Measurements from ENCODE around the gene ZNF862.
"Not testable (repeated sequence)": the region's sequence is repeated elsewhere in the genome, so short reads cannot be mapped to it uniquely, and the experiment has no call there.

Gene ZNF862

DNA sequence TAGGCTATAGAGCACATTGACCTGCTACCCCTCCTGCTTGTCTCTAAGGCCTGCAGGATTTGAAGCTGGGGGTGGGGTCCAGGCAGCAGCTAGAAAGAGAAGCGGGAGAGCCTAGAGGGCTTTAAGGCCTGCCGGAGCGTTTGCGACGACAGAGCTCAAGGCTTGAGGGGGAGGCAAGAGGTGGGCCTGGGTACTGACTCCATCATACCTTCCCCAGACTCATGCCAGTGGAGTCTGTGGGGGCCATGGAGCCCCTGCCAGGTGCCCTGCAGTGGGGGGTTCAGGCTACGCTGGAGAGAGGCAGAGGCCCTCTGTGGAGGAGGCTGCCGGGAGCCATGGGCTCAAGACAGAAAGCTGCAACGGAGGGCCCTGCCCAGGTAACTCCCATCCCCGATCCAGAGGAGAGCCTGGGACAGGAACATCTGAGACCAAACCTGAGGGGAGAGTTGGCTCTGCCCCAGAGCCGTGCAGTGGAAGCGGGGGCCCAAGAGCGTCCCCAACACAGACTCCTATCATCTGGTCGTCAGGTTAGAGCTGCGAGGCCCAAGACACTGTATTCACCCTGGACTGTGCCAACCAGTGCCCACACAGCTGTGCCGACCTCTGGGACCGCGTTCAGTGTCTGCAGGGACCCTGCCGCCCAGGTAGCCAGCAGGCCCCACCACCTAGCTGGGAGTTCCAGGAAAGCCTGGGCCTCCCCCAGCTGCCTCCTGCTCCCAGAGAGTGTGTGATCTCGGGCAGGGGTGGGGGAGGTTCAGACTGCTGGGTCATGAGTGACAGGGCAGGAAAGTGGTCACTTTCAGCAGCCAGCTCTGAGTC is 13.2 kb upstream of the ZNF862 start:
- no peak for DNase-seq (ENCODE audit: low read depth in 1 of 2, low spot score in 1 of 2)

DNA sequence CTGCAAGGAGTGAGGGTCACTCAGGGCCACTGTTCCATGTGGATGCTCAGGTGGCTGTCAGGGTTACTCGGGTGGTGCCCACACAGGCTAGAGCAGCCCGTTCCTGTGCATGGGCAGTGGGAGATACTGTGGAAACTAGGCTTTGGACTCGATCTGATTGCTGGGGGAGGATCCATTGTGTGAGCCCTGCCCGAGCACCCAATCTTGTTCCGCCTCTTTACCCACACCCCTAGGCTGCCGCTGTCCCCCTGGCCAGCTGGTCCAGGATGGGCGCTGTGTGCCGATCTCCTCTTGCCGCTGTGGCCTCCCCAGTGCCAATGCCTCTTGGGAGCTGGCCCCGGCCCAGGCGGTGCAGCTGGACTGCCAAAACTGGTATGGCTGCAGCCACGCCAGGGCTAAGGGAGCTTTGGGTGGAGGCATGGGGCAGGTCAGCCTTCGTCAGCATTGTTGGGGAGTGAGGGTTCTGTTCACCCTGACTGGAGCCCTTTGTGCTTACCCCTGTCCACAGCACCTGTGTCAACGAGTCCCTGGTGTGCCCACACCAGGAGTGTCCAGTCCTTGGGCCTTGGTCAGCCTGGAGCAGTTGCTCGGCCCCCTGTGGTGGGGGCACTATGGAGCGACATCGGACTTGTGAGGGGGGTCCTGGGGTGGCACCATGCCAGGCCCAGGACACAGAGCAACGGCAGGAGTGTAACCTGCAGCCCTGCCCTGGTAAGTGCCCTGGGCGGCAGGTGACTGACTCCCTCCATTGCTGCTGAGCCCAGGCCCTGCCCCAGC is 12.4 kb upstream of the ZNF862 start:
- no peak for DNase-seq (ENCODE audit: low read depth in 1 of 2, low spot score in 1 of 2)

DNA sequence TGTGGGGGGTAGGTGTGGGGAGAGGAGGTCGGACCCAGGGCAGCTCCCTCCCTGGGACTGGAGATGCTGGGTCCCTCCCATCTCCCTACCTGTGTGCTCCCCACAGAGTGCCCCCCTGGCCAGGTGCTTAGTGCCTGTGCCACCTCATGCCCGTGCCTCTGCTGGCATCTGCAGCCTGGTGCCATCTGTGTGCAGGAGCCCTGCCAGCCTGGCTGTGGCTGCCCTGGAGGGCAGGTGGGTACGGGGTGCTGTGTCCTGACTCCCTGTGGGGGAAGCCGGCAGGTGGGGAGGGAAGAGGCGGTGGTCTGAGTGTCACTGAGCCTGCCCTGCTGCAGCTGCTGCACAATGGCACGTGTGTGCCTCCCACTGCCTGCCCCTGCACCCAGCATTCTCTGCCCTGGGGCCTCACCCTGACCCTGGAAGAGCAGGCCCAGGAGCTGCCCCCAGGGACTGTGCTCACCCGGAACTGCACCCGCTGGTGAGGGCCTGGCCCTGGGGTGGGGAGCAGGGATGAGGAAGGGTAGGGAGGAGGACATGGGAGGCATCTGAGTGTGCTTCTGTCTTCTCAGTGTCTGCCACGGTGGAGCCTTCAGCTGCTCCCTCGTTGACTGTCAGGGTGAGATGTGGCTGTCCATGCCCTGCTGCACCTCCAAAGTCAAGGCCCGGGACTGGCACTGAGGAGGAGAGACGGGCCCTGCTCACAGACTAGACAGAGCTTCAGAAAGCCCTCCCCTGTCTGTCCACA is 11.7 kb upstream of the ZNF862 start:
- DNase-seq (ENCODE audit: low read depth in 1 of 2, low spot score in 1 of 2): no peak

DNA sequence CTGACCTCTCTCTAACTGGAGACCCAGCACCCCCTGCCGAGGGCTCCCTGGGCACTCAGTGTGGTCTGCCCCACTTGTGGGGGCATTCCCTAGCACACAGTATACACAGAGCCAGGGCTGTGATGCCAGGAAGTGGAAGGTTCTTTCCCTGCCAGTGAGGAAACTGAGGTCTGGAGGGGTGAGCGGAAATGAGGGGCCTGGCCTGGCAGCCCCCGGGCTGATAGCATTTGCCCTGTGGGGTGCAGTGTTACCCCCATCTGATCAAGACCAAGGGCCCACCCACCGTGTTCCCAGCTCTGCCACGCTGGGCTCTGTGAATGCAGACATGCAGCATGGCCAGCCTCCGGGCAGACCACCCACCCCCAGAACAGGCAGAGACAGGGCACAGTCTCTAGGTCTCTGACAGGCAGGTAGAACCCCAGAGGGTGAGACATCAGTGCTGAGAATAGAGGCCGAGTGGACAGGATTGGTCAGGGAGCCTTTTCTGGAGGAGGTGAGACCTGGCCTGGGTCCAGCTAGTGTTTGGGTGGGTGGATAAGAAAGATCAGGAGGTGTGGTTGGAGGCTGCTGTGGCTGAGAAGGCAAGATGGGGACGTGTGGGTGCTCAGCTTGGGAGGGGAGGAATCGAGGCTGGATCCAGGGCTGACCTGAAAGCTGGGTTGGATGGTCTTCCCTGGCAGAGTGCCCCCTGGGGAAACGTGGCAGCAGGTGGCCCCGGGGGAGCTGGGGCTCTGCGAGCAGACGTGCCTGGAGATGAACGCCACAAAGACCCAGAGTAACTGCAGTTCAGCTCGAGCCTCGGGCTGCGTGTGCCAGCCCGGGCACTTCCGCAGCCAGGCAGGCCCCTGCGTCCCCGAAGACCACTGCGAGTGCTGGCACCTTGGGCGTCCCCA is 10.8 kb upstream of the ZNF862 start:
- no peak for DNase-seq (ENCODE audit: low read depth in 1 of 2, low spot score in 1 of 2)

DNA sequence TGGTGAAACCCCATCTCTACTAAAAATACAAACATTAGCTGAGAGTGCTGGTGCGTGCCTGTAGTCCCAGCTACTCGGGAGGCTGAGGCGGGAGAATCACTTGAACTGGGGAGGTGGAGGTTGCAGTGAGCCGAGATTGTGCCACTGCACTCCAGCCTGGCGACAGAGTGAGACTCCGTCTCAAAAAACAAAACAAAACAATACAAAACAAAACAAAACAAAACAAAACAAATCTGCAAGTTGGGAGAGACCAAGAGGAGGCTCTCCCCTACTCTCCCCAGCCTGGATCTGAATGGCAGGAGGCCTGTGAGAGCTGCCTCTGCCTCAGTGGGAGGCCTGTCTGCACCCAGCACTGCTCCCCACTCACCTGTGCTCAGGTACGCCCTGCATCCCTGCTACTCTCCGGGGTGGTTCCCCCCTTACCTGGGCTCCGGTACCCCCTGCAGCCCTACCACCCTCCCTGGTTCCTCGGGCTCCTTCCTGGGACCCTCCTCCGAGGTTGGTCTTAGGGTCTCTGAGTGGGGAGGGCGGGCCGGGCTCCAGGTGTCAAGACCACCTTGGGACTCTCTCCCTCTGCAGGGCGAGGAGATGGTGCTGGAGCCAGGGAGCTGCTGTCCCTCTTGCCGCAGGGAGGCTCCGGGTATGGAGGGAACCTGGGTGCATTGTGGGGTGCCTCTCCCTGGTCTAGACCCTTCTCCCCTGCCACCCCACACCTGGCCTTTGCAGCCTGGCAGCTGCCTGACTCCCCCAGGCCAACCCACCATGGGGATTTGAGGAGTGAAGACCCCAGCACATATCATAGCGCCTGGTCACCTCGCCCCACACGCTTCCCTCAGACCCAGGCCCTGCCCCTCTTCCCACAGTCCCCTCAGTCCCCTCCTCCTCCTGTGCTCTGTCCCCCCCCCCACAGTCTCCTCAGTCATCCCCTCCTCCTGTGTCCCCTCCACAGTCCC is 9.5 kb upstream of the ZNF862 start:
- no peak for DNase-seq (ENCODE audit: low read depth in 1 of 2, low spot score in 1 of 2)

DNA sequence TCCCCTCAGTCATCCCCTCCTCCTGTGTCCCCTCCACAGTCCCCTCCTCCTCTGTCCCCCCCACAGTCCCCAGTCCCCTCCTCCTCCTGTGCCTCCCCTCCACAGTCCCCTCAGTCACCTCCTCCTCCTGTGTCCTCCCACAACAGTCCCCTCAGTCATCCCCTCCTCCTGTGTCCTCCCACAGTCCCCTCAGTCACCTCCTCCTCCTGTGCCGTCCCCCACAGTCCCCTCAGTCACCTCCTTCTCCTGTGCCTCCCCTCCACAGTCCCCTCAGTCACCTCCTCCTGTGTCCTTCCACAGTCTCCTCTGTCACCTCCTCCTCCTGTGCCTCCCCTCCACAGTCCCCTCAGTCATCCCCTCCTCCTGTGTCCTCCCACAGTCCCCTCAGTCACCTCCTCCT is 7.6 kb upstream of the ZNF862 start:
- DNase-seq (ENCODE audit: low read depth in 1 of 2, low spot score in 1 of 2): not testable (repeated sequence)

DNA sequence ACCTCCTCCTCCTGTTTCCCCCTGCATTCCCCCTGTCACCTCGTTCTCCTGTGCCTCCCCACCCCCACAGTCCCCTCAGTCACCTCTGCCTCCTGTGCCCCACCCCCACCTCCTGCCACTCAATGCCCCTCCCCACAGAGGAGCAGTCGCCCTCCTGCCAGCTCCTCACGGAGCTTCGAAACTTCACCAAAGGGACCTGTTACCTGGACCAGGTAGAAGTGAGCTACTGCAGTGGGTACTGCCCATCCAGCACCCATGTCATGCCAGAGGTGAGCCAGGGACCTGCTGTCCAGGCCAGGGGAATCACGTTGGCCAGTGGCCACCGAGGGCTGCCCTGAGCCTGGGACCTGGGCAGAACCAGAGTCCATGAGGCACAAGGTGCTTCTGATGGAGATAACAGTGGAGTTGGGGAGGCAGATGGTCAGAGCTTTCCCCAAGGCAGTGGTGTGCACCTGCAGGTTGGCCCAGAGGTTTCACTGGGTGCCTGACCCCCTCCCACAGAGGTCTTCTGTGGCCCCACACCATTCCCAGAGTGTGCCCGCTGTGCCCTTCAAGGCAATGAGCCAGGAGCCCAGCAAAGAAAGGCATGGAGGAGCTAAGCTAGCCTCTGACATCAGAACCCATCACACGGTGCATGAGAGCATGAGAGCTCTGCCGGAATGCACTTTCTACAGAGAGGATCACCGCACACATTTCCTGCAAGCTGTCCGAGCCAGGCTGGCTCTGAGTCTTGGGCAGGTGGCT is 7.0 kb upstream of the ZNF862 start:
- DNase-seq (ENCODE audit: low read depth in 1 of 2, low spot score in 1 of 2): no peak

DNA sequence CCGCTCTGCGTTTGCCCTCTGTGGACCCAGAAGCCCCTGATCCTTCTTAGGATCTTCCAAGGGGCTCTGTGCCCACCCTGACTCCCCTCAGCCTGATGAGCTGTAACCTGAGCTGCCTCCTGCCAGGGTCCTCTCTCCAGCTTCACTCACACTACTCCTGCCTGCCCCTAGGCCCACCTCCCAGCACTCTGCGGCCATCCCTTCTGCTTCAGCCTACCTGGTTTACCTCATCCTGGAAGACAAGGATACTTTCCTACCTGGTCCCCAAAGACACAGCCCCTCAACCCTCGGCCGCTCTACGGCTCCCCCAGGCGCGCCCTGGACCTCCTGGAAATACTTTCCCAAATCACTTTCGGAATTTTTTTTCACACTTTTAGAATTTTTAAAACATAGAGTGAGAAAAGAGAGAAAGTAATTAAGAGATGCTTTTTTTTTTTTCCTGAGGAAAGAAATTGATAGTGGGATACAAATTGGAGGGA is 6.4 kb upstream of the ZNF862 start:
- DNase-seq (ENCODE audit: low read depth in 1 of 2, low spot score in 1 of 2): no peak

DNA sequence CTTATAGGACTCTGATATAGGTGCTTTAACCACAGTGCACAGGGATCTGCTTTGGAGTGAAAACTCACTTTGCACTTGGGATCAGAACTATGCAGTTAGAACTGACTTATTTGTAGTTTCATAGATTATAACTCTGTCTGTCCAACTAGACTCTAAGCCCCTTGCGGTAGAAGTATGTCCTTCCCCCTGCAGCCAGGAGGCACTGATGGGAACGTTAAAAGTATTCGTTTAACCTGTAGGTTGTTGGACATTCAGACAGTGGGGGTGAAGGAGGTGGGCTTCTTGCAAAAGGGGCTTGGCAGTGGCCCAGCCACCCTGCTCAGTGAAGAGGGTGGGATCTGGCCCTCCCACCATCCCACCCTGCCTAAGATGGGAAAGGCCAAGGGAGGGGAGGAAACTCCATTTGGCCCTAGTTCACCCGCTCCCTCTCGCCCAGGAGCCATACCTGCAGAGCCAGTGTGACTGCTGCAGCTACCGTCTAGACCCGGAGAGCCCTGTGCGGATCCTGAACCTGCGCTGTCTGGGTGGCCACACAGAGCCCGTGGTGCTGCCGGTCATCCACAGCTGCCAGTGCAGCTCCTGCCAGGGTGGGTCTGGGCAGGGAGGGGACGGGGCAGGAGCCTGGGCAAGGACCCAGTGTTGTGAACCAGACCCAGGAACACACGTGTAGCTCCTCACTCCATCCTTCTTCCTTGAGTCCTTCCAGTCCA is 5.7 kb upstream of the ZNF862 start:
- DNase-seq (ENCODE audit: low read depth in 1 of 2, low spot score in 1 of 2): no peak

DNA sequence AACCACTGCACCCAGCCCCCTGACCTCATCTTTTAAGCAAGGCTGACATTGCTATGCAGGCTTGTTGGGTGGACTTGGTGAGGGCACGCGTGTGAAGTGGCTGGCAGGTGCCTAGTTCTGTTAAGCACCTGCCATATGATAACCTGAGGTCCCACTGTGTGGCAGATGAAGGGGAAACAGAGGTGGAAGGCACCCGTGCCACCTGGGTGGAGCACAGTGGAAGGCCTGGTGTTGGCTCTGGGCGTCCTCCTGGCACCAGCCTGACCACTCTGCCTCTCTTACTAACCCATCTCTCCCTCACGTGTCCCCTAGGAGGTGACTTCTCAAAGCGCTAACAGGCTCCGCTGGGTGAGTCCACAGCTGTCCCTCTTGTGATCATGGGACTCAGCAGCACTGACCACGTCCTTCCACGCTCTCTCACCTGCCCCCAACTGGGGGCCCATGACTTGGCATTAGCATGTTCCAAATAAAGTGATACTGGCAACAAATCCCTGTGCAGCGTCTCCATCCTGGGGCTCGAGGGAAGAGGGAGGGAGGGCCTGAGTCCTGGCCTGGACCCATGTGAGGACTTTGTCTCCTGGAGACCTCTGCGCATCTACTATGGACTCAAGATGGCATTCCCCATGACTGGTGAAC is 4.6 kb upstream of the ZNF862 start:
- no peak for DNase-seq (ENCODE audit: low read depth in 1 of 2, low spot score in 1 of 2)

DNA sequence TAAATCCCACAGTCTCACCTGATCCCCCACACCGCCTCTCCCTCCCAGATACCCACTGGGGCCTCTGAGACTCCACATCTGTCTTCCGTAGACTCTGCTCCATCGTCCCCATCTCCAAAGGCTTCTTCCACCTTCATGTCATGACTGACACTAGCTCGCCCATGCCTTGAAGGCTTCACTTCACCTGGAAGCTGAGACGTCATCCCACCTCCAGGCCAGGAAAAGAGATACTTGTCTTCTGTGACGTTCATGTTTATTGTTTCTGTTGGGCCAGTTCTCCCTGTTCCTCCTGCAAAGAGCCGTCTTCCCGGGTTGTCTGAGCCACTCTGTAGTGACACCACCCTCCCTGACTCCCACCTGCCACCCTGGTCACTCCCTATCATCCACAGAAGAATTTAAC is 3.6 kb upstream of the ZNF862 start:
- no peak for DNase-seq (ENCODE audit: low read depth in 1 of 2, low spot score in 1 of 2)

DNA sequence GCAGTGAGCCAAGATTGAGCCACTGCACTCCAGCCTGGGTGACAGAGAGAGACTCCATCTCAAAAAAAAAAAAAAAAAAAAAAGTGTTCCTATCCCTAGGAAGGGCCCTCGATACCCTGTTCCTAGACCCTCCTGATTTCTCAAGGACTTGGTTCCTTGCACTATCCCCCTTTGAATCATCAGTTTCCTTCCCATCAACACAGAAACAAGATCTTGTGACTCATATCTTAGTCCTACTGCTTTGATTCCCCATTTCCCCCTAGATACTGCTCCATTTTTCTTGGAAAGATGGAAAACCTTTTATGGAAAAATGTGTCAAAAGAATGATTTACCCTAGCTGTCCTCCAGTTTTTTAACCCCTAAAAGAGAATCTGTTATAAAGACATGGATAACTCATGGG is 1.7 kb upstream of the ZNF862 start:
- DNase-seq (ENCODE audit: low read depth in 1 of 2, low spot score in 1 of 2): no peak

DNA sequence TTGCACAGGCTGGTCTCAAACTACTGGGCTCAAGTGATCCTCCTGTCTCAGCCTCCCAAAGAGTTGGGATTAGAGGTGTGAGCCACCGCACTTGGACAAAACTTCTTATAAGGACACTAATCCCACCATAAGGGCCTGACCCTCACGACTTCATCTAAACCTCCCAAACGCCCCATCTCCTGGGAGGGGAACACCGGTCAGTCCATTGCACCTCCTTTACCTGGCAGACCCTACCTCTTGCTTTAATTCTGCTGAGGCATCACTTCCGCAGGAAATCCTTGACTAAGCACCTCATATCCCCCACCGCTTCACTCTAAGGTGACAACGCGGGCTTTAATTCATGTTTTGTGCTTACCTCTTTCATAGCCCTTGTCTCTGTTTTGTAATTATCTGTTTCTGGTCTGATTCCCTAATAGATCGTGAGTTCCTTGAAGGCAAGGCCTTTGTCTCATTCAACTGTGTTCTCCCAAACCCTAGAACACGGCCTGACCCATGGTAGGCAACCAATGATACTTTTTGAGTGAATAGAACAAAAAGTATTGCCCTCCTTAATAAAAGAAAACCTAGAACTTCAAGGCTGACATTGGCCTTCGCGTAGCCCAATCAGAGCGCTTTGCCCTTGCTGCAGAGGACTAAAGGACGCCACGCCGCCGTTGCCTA is 481 bp upstream of the ZNF862 start:
- DNase-seq (ENCODE audit: low read depth in 1 of 2, low spot score in 1 of 2): no peak

DNA sequence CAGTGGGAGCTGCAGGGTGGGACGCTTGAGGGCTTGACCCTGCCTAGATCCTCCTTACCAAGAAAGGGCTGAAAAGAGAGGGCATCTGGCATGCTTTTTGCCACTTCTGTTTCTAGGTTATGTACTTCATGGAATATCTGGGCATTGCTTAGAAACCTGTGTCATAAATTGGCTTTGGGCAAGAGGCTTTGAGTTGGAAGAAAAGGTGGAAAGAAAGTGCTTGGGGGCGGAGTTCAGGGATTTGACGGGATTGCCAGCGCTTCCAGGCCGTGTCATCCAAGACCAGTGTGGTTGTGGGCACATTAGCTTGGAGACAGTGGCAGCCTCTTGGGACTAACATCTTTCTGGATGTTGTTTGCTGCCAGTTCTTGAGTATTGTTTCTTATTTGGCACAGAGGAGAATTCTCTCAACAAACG is 825 bp downstream of the ZNF862 start:
- DNase-seq (ENCODE audit: low read depth in 1 of 2, low spot score in 1 of 2): no peak

DNA sequence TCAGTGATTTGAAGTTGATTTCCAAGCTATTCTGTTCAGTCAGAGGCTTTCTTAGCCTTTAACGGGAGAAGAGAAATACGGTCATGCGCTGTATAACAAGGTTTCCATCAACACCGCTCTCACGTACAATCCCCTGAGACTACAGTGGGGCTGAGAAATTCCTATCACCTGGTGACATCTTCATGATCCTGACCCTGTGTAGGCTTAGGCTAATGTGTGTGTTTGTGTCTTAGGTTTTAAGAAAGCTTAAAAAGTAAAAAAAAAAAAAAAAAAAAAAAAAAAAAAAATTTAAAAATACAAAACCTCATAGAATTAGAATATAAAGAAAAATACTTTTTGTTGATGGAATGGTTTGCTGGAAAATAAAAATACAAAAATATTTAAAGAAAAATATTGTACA is 1.8 kb downstream of the ZNF862 start:
- no peak for DNase-seq (ENCODE audit: low read depth in 1 of 2, low spot score in 1 of 2)

DNA sequence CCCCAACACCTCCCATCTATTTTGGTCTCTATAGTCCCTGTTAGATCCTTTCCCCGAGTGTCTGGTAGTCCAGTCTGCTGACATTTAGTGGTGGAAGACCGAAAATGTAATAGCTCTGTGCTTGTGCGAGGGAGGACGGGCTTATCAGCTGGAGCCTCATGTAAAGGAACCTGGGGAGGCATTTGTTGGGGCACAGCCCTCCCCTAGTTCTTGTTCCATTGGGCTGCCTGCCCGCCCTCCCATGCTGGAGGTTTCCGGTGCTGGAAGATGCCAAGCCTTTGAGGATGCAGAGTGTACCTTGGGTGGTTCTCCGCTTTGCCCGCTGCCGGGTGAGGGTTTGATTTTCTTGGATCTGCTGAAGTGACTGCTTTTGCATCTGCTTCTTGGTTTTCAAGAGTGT is 5.4 kb downstream of the ZNF862 start:
- DNase-seq (ENCODE audit: low read depth in 1 of 2, low spot score in 1 of 2): no peak

DNA sequence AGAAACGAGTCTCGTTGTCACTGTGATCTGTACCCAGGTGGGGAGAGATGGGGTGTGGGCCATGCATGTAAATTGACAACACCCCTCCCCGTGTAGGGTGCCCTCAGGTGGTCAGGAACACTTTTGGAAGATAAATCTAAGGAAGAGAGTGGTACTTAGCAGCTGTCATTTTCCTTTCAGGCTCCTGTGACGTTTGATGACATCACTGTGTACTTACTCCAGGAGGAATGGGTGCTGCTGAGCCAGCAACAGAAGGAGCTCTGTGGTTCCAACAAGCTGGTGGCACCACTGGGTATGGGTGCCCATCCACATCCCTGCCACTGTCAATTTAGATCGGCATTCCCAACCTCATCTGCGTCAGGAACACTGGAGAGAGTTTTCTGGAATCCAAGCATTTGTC is 6.3 kb downstream of the ZNF862 start:
- DNase-seq (ENCODE audit: low read depth in 1 of 2, low spot score in 1 of 2): no peak
